ENCODE results near the gene AKT1. TPM values are rescaled to one million over a fixed set of nuclear protein-coding genes. Genes with fewer than 3 reads are reported as not detected.

AKT1 gene
- total and polyA plus RNA-seq, 2 experiments from 2014 or later = 16.9 to 164 TPM

DNA sequence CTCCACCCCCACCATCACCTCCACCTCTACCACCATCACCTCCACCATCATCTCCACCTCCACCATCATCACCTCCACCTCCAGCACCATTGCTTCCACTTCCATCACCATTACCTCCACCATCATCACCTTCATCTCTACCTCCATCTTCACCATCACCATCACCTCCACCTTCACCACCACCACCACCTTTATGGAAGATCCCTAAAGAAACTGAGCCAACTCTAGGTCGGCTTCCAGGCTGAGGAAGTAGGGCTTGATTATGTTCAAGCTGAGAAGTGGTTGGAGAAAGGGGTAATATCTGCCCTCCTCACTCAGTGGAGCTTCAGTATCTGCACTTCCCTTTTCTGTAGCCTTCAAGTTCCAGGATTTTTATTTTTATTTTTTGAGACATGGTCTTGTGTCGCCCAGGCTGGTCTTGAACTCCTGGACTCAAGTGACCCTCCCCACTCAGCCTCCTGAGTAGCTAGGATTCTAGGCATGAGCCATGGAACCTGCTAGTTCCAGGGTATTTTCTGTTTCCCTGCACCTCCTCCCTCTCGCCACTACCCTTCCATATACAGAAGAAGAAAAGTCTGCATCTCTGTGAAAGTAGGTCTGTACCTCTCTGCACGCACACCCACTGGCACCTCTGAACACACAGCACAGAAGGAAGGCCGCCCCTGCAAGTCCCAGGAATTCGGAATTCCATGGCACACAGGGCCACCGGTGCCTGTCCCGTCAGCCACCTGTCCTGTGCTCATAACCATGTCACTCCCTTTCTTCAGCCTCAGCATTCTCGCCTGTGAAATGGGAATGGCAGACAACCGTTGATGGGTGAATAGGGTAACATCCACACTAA, 11.3 kb upstream of the AKT1 start:
- no peak overlapping the region for H3K4me2 ChIP-seq (ENCODE audit: unreplicated experiment)
- H3K9ac ChIP-seq = no peak overlapping the region
- H3K79me2 ChIP-seq (ENCODE audit: insufficient read depth) = no peaks in the 10 kb centered on the region
- no peaks in the 10 kb centered on the region for H3K27me3 ChIP-seq (replicated peaks; ENCODE audit: insufficient read depth)
- no peak overlapping the region for H3K4me3 ChIP-seq
- TF ChIP-seq EZH2phosphoT487 (IDR thresholded peaks at IDR 0.05; ENCODE audit: insufficient read depth, low read depth) (no peak), EZH2 (IDR thresholded peaks at IDR 0.05; ENCODE audit: insufficient read depth, poor library complexity, severe bottlenecking) (no peak)
- no peak overlapping the region for H2AFZ ChIP-seq
- H4K20me1 ChIP-seq (ENCODE audit: insufficient read depth) = no peaks in the 10 kb centered on the region
- no peak for DNase-seq
- no peaks in the 10 kb centered on the region for H3F3A ChIP-seq (ENCODE audit: insufficient read depth)
- H3K4me1 ChIP-seq (ENCODE audit: insufficient read depth) = peaks cover 4% of the 10 kb centered on the region; the same call in 1 of the 2 replicates
- H3K9me3 ChIP-seq (ENCODE audit: low read depth) = no peaks in the 10 kb centered on the region
- WGBS, 2 experiments (ENCODE audit: low coverage in 1 of 2, low lambda C conversion rate in 2 of 2, missing lambda C conversion rate in 2 of 2) = 95 to 96% methylated on average over 10 of the region's 10 CpGs
- no peaks in the 10 kb centered on the region for H3K36me3 ChIP-seq (ENCODE audit: low read depth)
- no peak overlapping the region for H3K27ac ChIP-seq
- in situ Hi-C loops (cut with MboI) = no loop called here
- no peaks in the 10 kb centered on the region for H3K9me2 ChIP-seq (ENCODE audit: insufficient read depth)

DNA sequence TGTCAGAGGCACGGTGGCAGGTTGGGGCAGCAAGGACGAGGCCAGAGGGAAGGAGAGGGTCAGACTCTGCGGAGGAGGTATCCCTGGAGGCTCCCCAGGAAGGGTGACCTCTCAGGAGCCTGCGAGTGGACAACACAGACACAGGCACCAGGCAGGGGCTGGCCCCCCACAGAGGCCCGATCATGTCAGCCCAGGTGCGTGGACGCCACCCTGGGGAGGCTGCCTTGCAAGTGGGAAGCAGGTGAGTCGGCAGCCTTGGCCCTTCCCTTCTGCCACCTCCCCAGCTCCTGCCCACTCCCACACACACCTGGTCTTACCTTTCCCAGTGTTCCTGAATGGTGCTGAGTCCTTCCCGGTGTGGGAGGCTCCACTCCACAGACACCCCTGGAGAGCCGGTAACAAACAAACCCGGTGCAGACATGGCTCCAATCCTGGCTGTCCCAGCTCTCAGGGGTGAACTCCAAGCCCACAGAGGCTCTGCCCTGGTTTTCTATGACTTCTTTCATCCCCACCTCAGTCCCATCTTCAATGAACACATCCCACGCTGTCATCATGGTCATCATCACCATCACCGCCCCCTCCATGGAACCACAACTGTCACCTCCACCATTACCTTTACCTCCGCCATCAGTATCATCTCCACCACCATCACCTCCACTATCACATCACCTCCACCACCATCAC, 10.5 kb upstream of the AKT1 start:
- peak overlapping the region; percentile 25 for H3K4me2 ChIP-seq (ENCODE audit: unreplicated experiment)

DNA sequence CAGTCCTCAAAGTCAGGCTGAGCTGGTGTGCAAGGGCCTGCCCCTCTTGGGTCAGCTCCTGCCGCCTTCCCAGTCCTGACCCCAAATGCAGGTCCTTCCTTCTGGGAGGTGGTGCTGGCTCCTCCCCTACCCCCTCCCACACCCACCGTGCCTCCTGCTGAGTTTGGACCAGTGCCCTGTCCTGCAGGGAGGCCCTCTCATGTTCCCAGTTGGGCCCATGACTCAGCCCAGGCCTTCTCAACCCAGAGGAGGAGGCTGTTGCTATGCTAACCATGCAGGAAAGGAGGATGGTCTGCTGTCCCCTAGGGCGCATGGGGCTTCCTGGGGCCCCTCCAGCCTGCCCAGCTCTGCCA, 9.8 kb upstream of the AKT1 start:
- Histone ChIP-seq H3K27ac (no peak overlapping the region), H3K36me3 (ENCODE audit: low read depth) (no peaks in the 10 kb centered on the region), H3K27me3 (replicated peaks; ENCODE audit: insufficient read depth) (no peaks in the 10 kb centered on the region), H3K9me3 (ENCODE audit: low read depth) (no peaks in the 10 kb centered on the region), H3K4me1 (ENCODE audit: insufficient read depth) (peaks cover 4% of the 10 kb centered on the region; the same call in 1 of the 2 replicates), H2AFZ (no peak overlapping the region), H3F3A (ENCODE audit: insufficient read depth) (no peaks in the 10 kb centered on the region), H3K9me2 (ENCODE audit: insufficient read depth) (no peaks in the 10 kb centered on the region), H4K20me1 (ENCODE audit: insufficient read depth) (no peaks in the 10 kb centered on the region), H3K4me3 (no peak overlapping the region), H3K9ac (no peak overlapping the region), H3K4me2 (ENCODE audit: unreplicated experiment) (peak overlapping the region; percentile 25), H3K79me2 (ENCODE audit: insufficient read depth) (no peaks in the 10 kb centered on the region)
- in situ Hi-C loops (cut with MboI) = no loop called here
- TF ChIP-seq EZH2 (IDR thresholded peaks at IDR 0.05; ENCODE audit: insufficient read depth, poor library complexity, severe bottlenecking) (no peak), EZH2phosphoT487 (IDR thresholded peaks at IDR 0.05; ENCODE audit: insufficient read depth, low read depth) (no peak)
- WGBS, 2 experiments (ENCODE audit: low coverage in 1 of 2, low lambda C conversion rate in 2 of 2, missing lambda C conversion rate in 2 of 2) = 49 to 60% methylated on average over 3 of the region's 3 CpGs
- peak; percentile 82 for DNase-seq

More for the DNA sequence above, 10.5 kb upstream of the AKT1 start:
- Histone ChIP-seq H3K9me2 (ENCODE audit: insufficient read depth) (no peaks in the 10 kb centered on the region), H3K4me3 (no peak overlapping the region), H2AFZ (no peak overlapping the region), H3F3A (ENCODE audit: insufficient read depth) (no peaks in the 10 kb centered on the region), H3K9ac (no peak overlapping the region), H3K27ac (no peak overlapping the region), H4K20me1 (ENCODE audit: insufficient read depth) (no peaks in the 10 kb centered on the region), H3K79me2 (ENCODE audit: insufficient read depth) (no peaks in the 10 kb centered on the region), H3K36me3 (ENCODE audit: low read depth) (no peaks in the 10 kb centered on the region), H3K27me3 (replicated peaks; ENCODE audit: insufficient read depth) (no peaks in the 10 kb centered on the region), H3K4me1 (ENCODE audit: insufficient read depth) (peaks cover 4% of the 10 kb centered on the region; the same call in 1 of the 2 replicates), H3K9me3 (ENCODE audit: low read depth) (no peaks in the 10 kb centered on the region)
- in situ Hi-C loops (cut with MboI) = no loop called here
- WGBS, 2 experiments (ENCODE audit: low coverage in 1 of 2, low lambda C conversion rate in 2 of 2, missing lambda C conversion rate in 2 of 2) = 68 to 80% methylated on average over 14 of the region's 14 CpGs
- TF ChIP-seq EZH2 (IDR thresholded peaks at IDR 0.05; ENCODE audit: insufficient read depth, poor library complexity, severe bottlenecking) = no peak
- TF ChIP-seq EZH2phosphoT487 (IDR thresholded peaks at IDR 0.05; ENCODE audit: insufficient read depth, low read depth) = no peak
- DNase-seq = no peak

DNA sequence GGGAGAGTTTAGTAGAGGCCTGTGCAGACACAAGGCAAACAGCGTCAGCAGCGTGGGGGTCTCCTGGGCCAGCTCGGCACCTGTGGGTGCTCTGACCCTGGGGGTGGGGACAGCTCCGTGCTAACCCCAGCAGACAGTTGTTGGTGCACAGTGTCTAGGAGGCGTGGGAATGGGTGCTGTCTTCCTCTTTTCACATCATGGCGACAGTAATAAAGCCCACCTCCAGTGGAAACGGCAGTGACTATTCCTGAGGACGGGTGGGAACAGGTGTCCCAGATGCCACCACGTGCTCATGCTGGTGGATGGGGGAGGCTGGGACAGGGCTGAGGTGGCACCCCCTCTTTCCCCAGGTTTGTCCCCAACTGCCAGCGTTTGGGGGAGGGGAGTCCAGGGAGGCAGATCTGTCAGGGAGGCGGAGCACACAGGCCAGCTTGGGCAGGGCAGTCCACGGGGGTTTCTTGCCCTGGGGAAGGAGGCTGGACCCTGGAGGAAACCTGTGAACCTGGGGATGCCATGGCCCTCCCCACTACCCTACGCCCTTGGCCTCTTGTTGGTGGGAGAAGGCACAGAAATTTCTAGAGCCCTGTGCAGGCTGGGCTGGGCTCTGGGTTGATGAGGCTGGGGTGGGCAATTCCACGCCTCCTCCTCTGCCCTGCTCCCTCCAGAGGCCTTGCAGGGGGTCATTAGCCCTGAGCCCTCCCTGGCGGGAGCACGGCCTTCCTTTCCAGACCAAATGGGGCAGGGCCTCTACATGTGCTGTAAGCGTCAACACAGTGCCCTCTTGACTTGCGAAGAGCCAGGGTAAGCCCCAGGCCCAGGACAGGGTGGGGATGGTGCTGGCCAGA, 9.2 kb upstream of the AKT1 start:
- no peaks in the 10 kb centered on the region for H3K36me3 ChIP-seq (ENCODE audit: low read depth)
- peaks cover 3% of the 10 kb centered on the region; the same call in 1 of the 2 replicates for H3F3A ChIP-seq (ENCODE audit: insufficient read depth)
- peaks cover 7% of the 10 kb centered on the region; the same call in 1 of the 2 replicates for H3K4me1 ChIP-seq (ENCODE audit: insufficient read depth)
- WGBS, 2 experiments (ENCODE audit: low coverage in 1 of 2, low lambda C conversion rate in 2 of 2, missing lambda C conversion rate in 2 of 2) = 75 to 82% methylated on average over 17 to 18 of the region's 18 CpGs
- H3K9me3 ChIP-seq (ENCODE audit: low read depth) = no peaks in the 10 kb centered on the region
- H3K27ac ChIP-seq = no peak overlapping the region
- H3K9ac ChIP-seq = no peak overlapping the region
- in situ Hi-C loops (cut with MboI) = no loop called here
- no peaks in the 10 kb centered on the region for H3K9me2 ChIP-seq (ENCODE audit: insufficient read depth)
- no peak for TF ChIP-seq EZH2 (IDR thresholded peaks at IDR 0.05; ENCODE audit: insufficient read depth, poor library complexity, severe bottlenecking)
- TF ChIP-seq EZH2phosphoT487 (IDR thresholded peaks at IDR 0.05; ENCODE audit: insufficient read depth, low read depth) = no peak
- no peaks in the 10 kb centered on the region for H4K20me1 ChIP-seq (ENCODE audit: insufficient read depth)
- H3K4me3 ChIP-seq = no peak overlapping the region
- H2AFZ ChIP-seq = no peak overlapping the region
- no peaks in the 10 kb centered on the region for H3K79me2 ChIP-seq (ENCODE audit: insufficient read depth)
- H3K4me2 ChIP-seq (ENCODE audit: unreplicated experiment) = no peak overlapping the region
- no peak for DNase-seq
- no peaks in the 10 kb centered on the region for H3K27me3 ChIP-seq (replicated peaks; ENCODE audit: insufficient read depth)
